ENCODE measurements around the gene CDH12.
"Not testable (repeated sequence)": the region's sequence is repeated elsewhere in the genome, so short reads cannot be mapped to it uniquely, and the experiment has no call there.

Gene CDH12

GRCh38 chr5:22250528-22250927 lies 602.6 kb downstream of the CDH12 start:
- DNase-seq = no peak

- DNase-seq = no peak
Measured at GRCh38 chr5:22249209-22249729, 603.9 kb downstream of the CDH12 start.

- DNase-seq = no peak
Measured at GRCh38 chr5:22245770-22246169, 607.4 kb downstream of the CDH12 start.

- no peak for DNase-seq
Measured at GRCh38 chr5:22242532-22242931, 610.6 kb downstream of the CDH12 start.

- DNase-seq = no peak
Measured at GRCh38 chr5:22238047-22238446, 615.1 kb downstream of the CDH12 start.

- no peak for DNase-seq
Measured at GRCh38 chr5:22226423-22226822, 626.7 kb downstream of the CDH12 start.

- no peak for DNase-seq
Measured at GRCh38 chr5:22223079-22223478, 630.1 kb downstream of the CDH12 start.

- peak; percentile 33 for DNase-seq
Measured at GRCh38 chr5:22213703-22214495, 639.2 kb downstream of the CDH12 start.

GRCh38 chr5:22212254-22212991 lies 640.7 kb downstream of the CDH12 start:
- peak; percentile 33 for DNase-seq

GRCh38 chr5:22208463-22208862 lies 644.7 kb downstream of the CDH12 start:
- not testable (repeated sequence) for DNase-seq

GRCh38 chr5:22188651-22189050 lies 664.5 kb downstream of the CDH12 start:
- not testable (repeated sequence) for DNase-seq

GRCh38 chr5:22187632-22188228 lies 665.4 kb downstream of the CDH12 start:
- peak; percentile 10 for DNase-seq

- not testable (repeated sequence) for DNase-seq
Measured at GRCh38 chr5:22169226-22169625, 683.9 kb downstream of the CDH12 start.

GRCh38 chr5:22168704-22169103 lies 684.4 kb downstream of the CDH12 start:
- not testable (repeated sequence) for DNase-seq

GRCh38 chr5:22165931-22166330 lies 687.2 kb downstream of the CDH12 start:
- DNase-seq = not testable (repeated sequence)

GRCh38 chr5:22164910-22165748 lies 688.0 kb downstream of the CDH12 start:
- DNase-seq = not testable (repeated sequence)

GRCh38 chr5:22156953-22157352 lies 696.2 kb downstream of the CDH12 start:
- DNase-seq = not testable (repeated sequence)

- not testable (repeated sequence) for DNase-seq
Measured at GRCh38 chr5:22154779-22155178, 698.4 kb downstream of the CDH12 start.

- DNase-seq = not testable (repeated sequence)
Measured at GRCh38 chr5:22151801-22152200, 701.3 kb downstream of the CDH12 start.

- not testable (repeated sequence) for DNase-seq
Measured at GRCh38 chr5:22140418-22140817, 712.7 kb downstream of the CDH12 start.

- not testable (repeated sequence) for DNase-seq
Measured at GRCh38 chr5:22139662-22140300, 713.4 kb downstream of the CDH12 start.

GRCh38 chr5:22111320-22111719 lies 741.8 kb downstream of the CDH12 start:
- no peak for DNase-seq
